Liver (tissue), 9 donors: ENCODE results near the gene GLI2. TPM values are rescaled to one million over a fixed set of nuclear protein-coding genes. Genes with fewer than 3 reads are reported as not detected.

Source experiments
- DNase-seq: peaks from one replicate; pipeline ENCODE4 v3.0.0-alpha.2; 2017; ENCODE audit warnings: low spot score
- H3K27ac ChIP-seq, 2 donors: one replicate each; pipeline ENCODE4 v1.7.0; 2013; ENCODE audit warnings: inconsistent platforms in 2 of 2, low read length in 2 of 2, control low read depth in 1 of 2, low read depth in 1 of 2, mild to moderate bottlenecking in 1 of 2
- H3K27me3 ChIP-seq, 4 donors: one replicate each; pipeline versions ENCODE4 v1.6.1 to v1.7.0; 2013; ENCODE audit warnings: low read length in 3 of 4, inconsistent platforms in 1 of 4, mild to moderate bottlenecking in 1 of 4, moderate library complexity in 1 of 4; ENCODE audit not compliant: control insufficient read depth in 4 of 4, insufficient read depth in 4 of 4
- H3K36me3 ChIP-seq, 4 donors: one replicate each; pipeline versions ENCODE4 v1.6.1 to v1.7.0; 2013; ENCODE audit warnings: low read length in 3 of 4, mild to moderate bottlenecking in 3 of 4, low read depth in 1 of 4, moderate library complexity in 1 of 4; ENCODE audit not compliant: control insufficient read depth in 4 of 4, insufficient read depth in 3 of 4
- H3K4me1 ChIP-seq, 4 donors: one replicate each; pipeline versions ENCODE4 v1.6.1 to v1.7.0; 2013; ENCODE audit warnings: low read length in 3 of 4, mild to moderate bottlenecking in 3 of 4, moderate library complexity in 1 of 4; ENCODE audit not compliant: control insufficient read depth in 4 of 4, insufficient read depth in 4 of 4
- H3K4me3 ChIP-seq, 3 donors: one replicate each; pipeline versions ENCODE4 v1.6.1 to v1.7.0; 2013; ENCODE audit warnings: low read length in 3 of 3, control low read depth in 1 of 3, low read depth in 1 of 3, mild to moderate bottlenecking in 1 of 3
- H3K9ac ChIP-seq, 2 donors: one replicate each; pipeline ENCODE4 v1.7.0; 2013; ENCODE audit warnings: low read length in 2 of 2, mild to moderate bottlenecking in 2 of 2, moderate library complexity in 2 of 2, control low read depth in 1 of 2, low read depth in 1 of 2
- H3K9me3 ChIP-seq, 4 donors: one replicate each; pipeline versions ENCODE4 v1.6.1 to v1.7.0; 2013; ENCODE audit warnings: low read length in 3 of 4; ENCODE audit not compliant: control insufficient read depth in 4 of 4
- ATF3 ChIP-seq: IDR thresholded peaks from 2 replicates; pipeline ENCODE4 v1.6.1; 2016; ENCODE audit warnings: antibody characterized with exemption
- EGR1 ChIP-seq, 2 donors: IDR thresholded peaks; 2 replicates each; pipeline ENCODE4 v1.6.1; 2016 to 2018; ENCODE audit warnings: antibody characterized with exemption in 2 of 2, low read depth in 2 of 2
- FOXA1 ChIP-seq: IDR thresholded peaks from 2 replicates; pipeline ENCODE4 v1.6.1; 2016; ENCODE audit warnings: antibody characterized with exemption
- FOXA2 ChIP-seq: IDR thresholded peaks from 2 replicates; pipeline ENCODE4 v1.6.1; 2016; ENCODE audit warnings: antibody characterized with exemption
- HNF4A ChIP-seq, 2 donors: conservative IDR thresholded peaks; 2 replicates each; pipeline ENCODE4 v1.6.1; 2016; ENCODE audit warnings: antibody characterized with exemption in 2 of 2, mild to moderate bottlenecking in 2 of 2
- HNF4G ChIP-seq: IDR thresholded peaks from 2 replicates; pipeline ENCODE4 v1.6.1; 2016; ENCODE audit warnings: antibody characterized with exemption
- JUND ChIP-seq, 2 donors: IDR thresholded peaks; 2 replicates each; pipeline ENCODE4 v1.6.1; 2016; ENCODE audit warnings: antibody characterized with exemption in 2 of 2
- NR2F2 ChIP-seq: IDR thresholded peaks from 2 replicates; pipeline ENCODE4 v1.6.1; 2016; ENCODE audit warnings: antibody characterized with exemption
- RAD21 ChIP-seq, 2 donors: IDR thresholded peaks; 2 replicates each; pipeline ENCODE4 v1.6.1; 2016; ENCODE audit warnings: antibody characterized with exemption in 2 of 2, mild to moderate bottlenecking in 2 of 2
- REST ChIP-seq: IDR thresholded peaks from 2 replicates; pipeline ENCODE4 v1.6.1; 2016; ENCODE audit warnings: antibody characterized with exemption, mild to moderate bottlenecking
- RXRA ChIP-seq, 2 donors: IDR thresholded peaks; 2 replicates each; pipeline ENCODE4 v1.6.1; 2017 to 2018; ENCODE audit warnings: antibody characterized with exemption in 2 of 2, mild to moderate bottlenecking in 1 of 2
- SP1 ChIP-seq: IDR thresholded peaks from 2 replicates; pipeline ENCODE4 v1.6.1; 2018; ENCODE audit warnings: antibody characterized with exemption, mild to moderate bottlenecking
- YY1 ChIP-seq: IDR thresholded peaks from 2 replicates; pipeline ENCODE4 v1.6.1; 2016; ENCODE audit warnings: antibody characterized with exemption, mild to moderate bottlenecking
- ZBTB33 ChIP-seq: IDR thresholded peaks from 2 replicates; pipeline ENCODE4 v1.6.1; 2016; ENCODE audit warnings: antibody characterized with exemption
- WGBS: extraction: QIAGEN DNeasy Blood & Tissue Kit; methylation state at CpG from one replicate; pipeline ENCODE4 v1.1.7; 2013; 5-methylcytosine and 5-hydroxymethylcytosine counted together
- polyA plus RNA-seq, 2 donors: library from polyadenylated mRNA; stranded (reverse) in 1 of 2; unstranded in 1 of 2; fragments of 200-250 nt in 1 of 2; fragments of >200 nt in 1 of 2; fragmentation: Nextera tagmentation in 1 of 2; extraction: Ambion mirVana in 1 of 2; gene quantifications; one replicate each; pipeline versions ENCODE4 v1.2.1 to v1.2.3, GENCODE V29; 2013 to 2015
- total RNA-seq, 2 donors: library from RNA; depleted of rRNA; stranded (reverse); fragments of >200 nt; gene quantifications; one replicate each; pipeline ENCODE4 v1.2.3, GENCODE V29; 2014
- TF ChIP-seq, protein P1 (sequence below): fragments of 150-350 bp; IDR thresholded peaks from 2 replicates; pipeline ENCODE4 v1.5.1; 2017; ENCODE audit warnings: improper control_type of control experiment, low read depth, low read length; ENCODE audit not compliant: missing input control
- TF ChIP-seq, protein P2 (sequence below): IDR thresholded peaks from 2 replicates; pipeline ENCODE4 v1.6.1; 2016; ENCODE audit warnings: antibody characterized with exemption
- donor health status: healthy.
- donor health status: healthy.
- donor health status: healthy.
- donor health status: healthy.
- donor health status: healthy.

GLI2 gene
- total and polyA plus RNA-seq, 4 donors = 0.04 to 0.16 (median 0.11) TPM

GRCh38 chr2:120686511-120687168 is 49.0 kb upstream of the GLI2 start:
- WGBS = 84% methylated on average over 16 of the region's 16 CpGs
- TF ChIP-seq, protein P1, sequence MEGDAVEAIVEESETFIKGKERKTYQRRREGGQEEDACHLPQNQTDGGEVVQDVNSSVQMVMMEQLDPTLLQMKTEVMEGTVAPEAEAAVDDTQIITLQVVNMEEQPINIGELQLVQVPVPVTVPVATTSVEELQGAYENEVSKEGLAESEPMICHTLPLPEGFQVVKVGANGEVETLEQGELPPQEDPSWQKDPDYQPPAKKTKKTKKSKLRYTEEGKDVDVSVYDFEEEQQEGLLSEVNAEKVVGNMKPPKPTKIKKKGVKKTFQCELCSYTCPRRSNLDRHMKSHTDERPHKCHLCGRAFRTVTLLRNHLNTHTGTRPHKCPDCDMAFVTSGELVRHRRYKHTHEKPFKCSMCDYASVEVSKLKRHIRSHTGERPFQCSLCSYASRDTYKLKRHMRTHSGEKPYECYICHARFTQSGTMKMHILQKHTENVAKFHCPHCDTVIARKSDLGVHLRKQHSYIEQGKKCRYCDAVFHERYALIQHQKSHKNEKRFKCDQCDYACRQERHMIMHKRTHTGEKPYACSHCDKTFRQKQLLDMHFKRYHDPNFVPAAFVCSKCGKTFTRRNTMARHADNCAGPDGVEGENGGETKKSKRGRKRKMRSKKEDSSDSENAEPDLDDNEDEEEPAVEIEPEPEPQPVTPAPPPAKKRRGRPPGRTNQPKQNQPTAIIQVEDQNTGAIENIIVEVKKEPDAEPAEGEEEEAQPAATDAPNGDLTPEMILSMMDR = peak; percentile 23
- TF ChIP-seq YY1 = no peak
- no peak for TF ChIP-seq HNF4G
- no peak for TF ChIP-seq HNF4A (conservative IDR thresholded peaks at IDR 0.05)
- TF ChIP-seq SP1 = no peak
- TF ChIP-seq ZBTB33 = no peak
- TF ChIP-seq JUND (IDR thresholded peaks at IDR 0.05) = no peak
- no peak for TF ChIP-seq EGR1 (IDR thresholded peaks at IDR 0.05; ENCODE audit: low read depth in 2 of 2)
- TF ChIP-seq ATF3 = no peak
- Histone ChIP-seq H3K27ac (no peak overlapping the region), H3K4me1 (no peaks in the 10 kb centered on the region), H3K9me3 (no peaks in the 10 kb centered on the region), H3K27me3 (peaks cover 0 to 7% (median 0%) of the 10 kb centered on the region in 4 donors), H3K9ac (no peak overlapping the region), H3K4me3 (no peak overlapping the region), H3K36me3 (no peaks in the 10 kb centered on the region)
- DNase-seq = no peak

DNA sequence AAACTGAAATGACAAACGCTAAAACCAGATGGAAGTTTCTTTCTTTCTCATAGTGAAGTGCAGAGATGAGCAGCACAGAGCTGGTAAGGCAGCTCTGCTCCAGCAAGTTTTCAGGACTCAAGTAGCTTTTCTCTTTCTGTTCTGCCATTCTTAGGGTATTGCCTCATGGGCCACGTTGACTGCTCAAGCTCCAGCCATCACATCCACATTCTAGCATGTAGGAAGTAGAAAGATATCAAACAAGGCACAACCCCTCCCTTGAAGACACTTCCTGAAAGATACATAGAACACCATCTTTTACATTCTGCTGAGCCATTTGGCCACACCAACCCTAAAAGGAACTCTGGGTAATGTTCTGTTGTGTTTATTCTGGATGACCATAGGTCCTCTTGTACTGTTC is 48.5 kb upstream of the GLI2 start:
- H3K4me1 ChIP-seq = no peaks in the 10 kb centered on the region
- no peaks in the 10 kb centered on the region for H3K9me3 ChIP-seq
- H3K27ac ChIP-seq = no peak overlapping the region
- no peak for TF ChIP-seq EGR1 (IDR thresholded peaks at IDR 0.05; ENCODE audit: low read depth in 2 of 2)
- H3K9ac ChIP-seq = no peak overlapping the region
- DNase-seq = no peak
- WGBS = 35% methylated on average over 2 of the region's 2 CpGs
- no peak overlapping the region for H3K4me3 ChIP-seq
- H3K27me3 ChIP-seq = peaks cover 0 to 7% (median 0%) of the 10 kb centered on the region in 4 donors
- no peaks in the 10 kb centered on the region for H3K36me3 ChIP-seq

- H3K9me3 ChIP-seq = no peaks in the 10 kb centered on the region
- H3K9ac ChIP-seq = no peak overlapping the region
- no peak for DNase-seq
- 65% methylated on average over 11 of the region's 11 CpGs for WGBS
- H3K4me1 ChIP-seq = no peaks in the 10 kb centered on the region
- peaks cover 0 to 15% (median 1%) of the 10 kb centered on the region in 4 donors for H3K27me3 ChIP-seq
- no peak overlapping the region for H3K4me3 ChIP-seq
- H3K27ac ChIP-seq = no peak overlapping the region
- no peaks in the 10 kb centered on the region for H3K36me3 ChIP-seq
- TF ChIP-seq, protein P2, sequence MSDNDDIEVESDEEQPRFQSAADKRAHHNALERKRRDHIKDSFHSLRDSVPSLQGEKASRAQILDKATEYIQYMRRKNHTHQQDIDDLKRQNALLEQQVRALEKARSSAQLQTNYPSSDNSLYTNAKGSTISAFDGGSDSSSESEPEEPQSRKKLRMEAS = no peak
- TF ChIP-seq EGR1 (IDR thresholded peaks at IDR 0.05; ENCODE audit: low read depth in 2 of 2) = no peak
- no peak for TF ChIP-seq YY1
- no peak for TF ChIP-seq RXRA (IDR thresholded peaks at IDR 0.05)
- TF ChIP-seq ATF3 = no peak
- no peak for TF ChIP-seq HNF4A (conservative IDR thresholded peaks at IDR 0.05)
- TF ChIP-seq REST = no peak
- no peak for TF ChIP-seq SP1
- no peak for TF ChIP-seq JUND (IDR thresholded peaks at IDR 0.05)
- TF ChIP-seq FOXA2 = no peak
- TF ChIP-seq FOXA1 = no peak
- TF ChIP-seq RAD21 (IDR thresholded peaks at IDR 0.05) = no peak
- TF ChIP-seq, protein P1 = no peak
- no peak for TF ChIP-seq NR2F2
These were observed 45.1 kb upstream of the GLI2 start for GRCh38 chr2:120690521-120690920.
